Measurements from ENCODE around the gene PHF21A. TPM values are rescaled to one million over a fixed set of nuclear protein-coding genes. Genes with fewer than 3 reads are reported as not detected.

The PHF21A gene
- total RNA-seq, 1 donor from 2014 or later, result 30.3 TPM

GRCh38 chr11:45924927-45925326 is 196.3 kb downstream of the PHF21A start:
- no peak for DNase-seq (ENCODE audit: extremely low read depth, low read depth, low spot score)

GRCh38 chr11:45924036-45924915 is 197.0 kb downstream of the PHF21A start:
- no peak for DNase-seq (ENCODE audit: extremely low read depth, low read depth, low spot score)

GRCh38 chr11:45922425-45923082 is 198.7 kb downstream of the PHF21A start, which contains the start of gene LARGE2:
TSS of gene LARGE2 (plus strand) at chr11:45922656. CDS start at chr11:45922883, 227 bp downstream.
- DNase-seq (ENCODE audit: extremely low read depth, low read depth, low spot score), result no peak

- no peak for DNase-seq (ENCODE audit: extremely low read depth, low read depth, low spot score)
Observed at GRCh38 chr11:45921561-45922424, 199.5 kb downstream of the PHF21A start.

GRCh38 chr11:45920531-45921477 is 200.4 kb downstream of the PHF21A start:
- no peak for DNase-seq (ENCODE audit: extremely low read depth, low read depth, low spot score)

GRCh38 chr11:45919806-45920530 is 201.3 kb downstream of the PHF21A start:
- DNase-seq (ENCODE audit: extremely low read depth, low read depth, low spot score), result no peak

GRCh38 chr11:45918962-45919675 is 202.1 kb downstream of the PHF21A start:
- DNase-seq (ENCODE audit: extremely low read depth, low read depth, low spot score), result no peak

GRCh38 chr11:45918331-45918941 is 202.8 kb downstream of the PHF21A start:
- no peak for DNase-seq (ENCODE audit: extremely low read depth, low read depth, low spot score)

GRCh38 chr11:45917623-45918330 is 203.5 kb downstream of the PHF21A start, which contains the start of gene PEX16:
TSS of gene PEX16 (minus strand) at chr11:45917877. CDS start at chr11:45917811, 66 bp downstream.
- peak; percentile 88 for DNase-seq (ENCODE audit: extremely low read depth, low read depth, low spot score)

GRCh38 chr11:45917286-45917622 is 204.0 kb downstream of the PHF21A start:
- no peak for DNase-seq (ENCODE audit: extremely low read depth, low read depth, low spot score)

GRCh38 chr11:45915446-45915845 is 205.8 kb downstream of the PHF21A start:
- DNase-seq (ENCODE audit: extremely low read depth, low read depth, low spot score), result no peak

GRCh38 chr11:45913942-45914635 is 207.2 kb downstream of the PHF21A start:
- DNase-seq (ENCODE audit: extremely low read depth, low read depth, low spot score), result no peak

- no peak for DNase-seq (ENCODE audit: extremely low read depth, low read depth, low spot score)
Observed at GRCh38 chr11:45913514-45913913, 207.7 kb downstream of the PHF21A start.

- no peak for DNase-seq (ENCODE audit: extremely low read depth, low read depth, low spot score)
Observed at GRCh38 chr11:45910623-45911022, 210.6 kb downstream of the PHF21A start.

GRCh38 chr11:45909594-45910475 is 211.4 kb downstream of the PHF21A start:
- DNase-seq (ENCODE audit: extremely low read depth, low read depth, low spot score), result no peak

GRCh38 chr11:45907911-45908370 is 213.3 kb downstream of the PHF21A start:
- no peak for DNase-seq (ENCODE audit: extremely low read depth, low read depth, low spot score)

Measured in glomerular endothelial cell (primary cell).